Stimulated activated naive B cell treated with anti-CD40 and anti-IgM and Interleukin-4, amounts not matched to agents 10 μg/mL and 1 μg/mL and 100 μg/mL, for 72 hours (primary cell): ENCODE results near the gene SSTR3.
A peak's percentile ranks its signal among the peaks of the same experiment; 100 is the strongest.
"Not testable (repeated sequence)": the region's sequence is repeated elsewhere in the genome, so short reads cannot be mapped to it uniquely, and the experiment has no call there.

Experiments used
- ATAC-seq, 2 donors: fragments of 150-1000 bp; cut with Tn5 transposase; replicated peaks; 2 replicates each; pipeline ENCODE4 v1.10.0; 2021; ENCODE audit warnings: moderate library complexity in 1 of 2
- DNase-seq: peaks from one replicate; pipeline ENCODE4 v3.0.0; 2021
- H3K27ac Mint-ChIP-seq: one replicate; pipeline ENCODE4 v1.8.0; 2022; ENCODE audit warnings: mild to moderate bottlenecking, mixed read lengths
- H3K27me3 Mint-ChIP-seq, 2 donors: one replicate each; pipeline ENCODE4 v1.8.0; 2022; ENCODE audit warnings: mixed read lengths in 2 of 2
- H3K36me3 Mint-ChIP-seq, 2 donors: one replicate each; pipeline ENCODE4 v1.8.0; 2022; ENCODE audit warnings: mixed read lengths in 2 of 2, mild to moderate bottlenecking in 1 of 2
- H3K4me1 Mint-ChIP-seq, 2 donors: one replicate each; pipeline ENCODE4 v1.8.0; 2022; ENCODE audit warnings: mixed read lengths in 2 of 2, mild to moderate bottlenecking in 1 of 2
- H3K4me3 Mint-ChIP-seq, 2 donors: one replicate each; pipeline ENCODE4 v1.8.0; 2022; ENCODE audit warnings: mild to moderate bottlenecking in 2 of 2, mixed read lengths in 2 of 2, moderate library complexity in 1 of 2
- H3K9me3 Mint-ChIP-seq, 2 donors: one replicate each; pipeline ENCODE4 v1.8.0; 2022; ENCODE audit warnings: mixed read lengths in 2 of 2, mild to moderate bottlenecking in 1 of 2

SSTR3 gene

GRCh38 chr22:37175414-37176281, 36.6 kb downstream of the SSTR3 start:
- Mint-ChIP-seq H3K36me3 (peaks cover 3% of the 10 kb centered on the region in 2 donors), H3K27ac (no peak overlapping the region), H3K9me3 (peaks cover 2 to 4% of the 10 kb centered on the region in 2 donors), H3K27me3 (peaks cover 31 to 35% of the 10 kb centered on the region in 2 donors), H3K4me3 (no peak overlapping the region), H3K4me1 (peaks cover 19 to 23% of the 10 kb centered on the region in 2 donors)
- ATAC-seq (no peak), DNase-seq (no peak)

GRCh38 chr22:37174964-37175363, 37.3 kb downstream of the SSTR3 start:
- peaks cover 0 to 3% of the 10 kb centered on the region in 2 donors for H3K36me3 Mint-ChIP-seq
- peaks cover 31 to 36% of the 10 kb centered on the region in 2 donors for H3K27me3 Mint-ChIP-seq
- DNase-seq (no peak), ATAC-seq (no peak)
- H3K27ac Mint-ChIP-seq: no peak overlapping the region
- no peak overlapping the region for H3K4me3 Mint-ChIP-seq
- H3K9me3 Mint-ChIP-seq: peaks cover 2 to 4% of the 10 kb centered on the region in 2 donors
- peaks cover 19 to 23% of the 10 kb centered on the region in 2 donors for H3K4me1 Mint-ChIP-seq

GRCh38 chr22:37173709-37174108, 38.6 kb downstream of the SSTR3 start:
- Mint-ChIP-seq H3K36me3 (peaks cover 0 to 3% of the 10 kb centered on the region in 2 donors), H3K4me3 (no peak overlapping the region), H3K27me3 (peaks cover 31 to 46% of the 10 kb centered on the region in 2 donors), H3K9me3 (peaks cover 2 to 4% of the 10 kb centered on the region in 2 donors), H3K4me1 (peaks cover 19 to 23% of the 10 kb centered on the region in 2 donors), H3K27ac (no peak overlapping the region)
- ATAC-seq (no peak), DNase-seq (no peak)

- Mint-ChIP-seq H3K27ac (no peak overlapping the region), H3K4me1 (peaks cover 15 to 22% of the 10 kb centered on the region in 2 donors), H3K36me3 (peaks cover 0 to 2% of the 10 kb centered on the region in 2 donors), H3K9me3 (peaks cover 2 to 4% of the 10 kb centered on the region in 2 donors), H3K27me3 (peaks cover 24 to 46% of the 10 kb centered on the region in 2 donors), H3K4me3 (no peak overlapping the region)
- no peak for DNase-seq
- no peak for ATAC-seq
Measured at GRCh38 chr22:37172266-37173245, 39.7 kb downstream of the SSTR3 start.

GRCh38 chr22:37171662-37172061, 40.6 kb downstream of the SSTR3 start:
- DNase-seq: no peak
- peaks cover 0 to 2% of the 10 kb centered on the region in 2 donors for H3K36me3 Mint-ChIP-seq
- peaks cover 15 to 20% of the 10 kb centered on the region in 2 donors for H3K4me1 Mint-ChIP-seq
- no peak overlapping the region for H3K27ac Mint-ChIP-seq
- peaks cover 2 to 4% of the 10 kb centered on the region in 2 donors for H3K9me3 Mint-ChIP-seq
- peaks cover 25 to 47% of the 10 kb centered on the region in 2 donors for H3K27me3 Mint-ChIP-seq
- H3K4me3 Mint-ChIP-seq: no peak overlapping the region
- no peak for ATAC-seq

GRCh38 chr22:37170689-37171405, 41.4 kb downstream of the SSTR3 start:
- Mint-ChIP-seq H3K27me3 (peaks cover 22 to 44% of the 10 kb centered on the region in 2 donors), H3K4me1 (peaks cover 13 to 18% of the 10 kb centered on the region in 2 donors)
- H3K27ac Mint-ChIP-seq, H3K9me3 Mint-ChIP-seq, ATAC-seq, H3K36me3 Mint-ChIP-seq, H3K4me3 Mint-ChIP-seq, DNase-seq: not testable (repeated sequence)

GRCh38 chr22:37169947-37170688, 42.2 kb downstream of the SSTR3 start:
- Mint-ChIP-seq H3K9me3 (peaks cover 2 to 4% of the 10 kb centered on the region in 2 donors), H3K27ac (no peak overlapping the region), H3K4me1 (peaks cover 12 to 14% of the 10 kb centered on the region in 2 donors), H3K27me3 (peaks cover 16 to 44% of the 10 kb centered on the region in 2 donors), H3K36me3 (peaks cover 0 to 2% of the 10 kb centered on the region in 2 donors), H3K4me3 (no peak overlapping the region)
- DNase-seq: no peak
- no peak for ATAC-seq

GRCh38 chr22:37169406-37169805, 42.9 kb downstream of the SSTR3 start:
- H3K27me3 Mint-ChIP-seq: peaks cover 10 to 37% of the 10 kb centered on the region in 2 donors
- no peak overlapping the region for H3K27ac Mint-ChIP-seq
- H3K9me3 Mint-ChIP-seq: peaks cover 0 to under 1% of the 10 kb centered on the region in 2 donors
- DNase-seq (no peak), ATAC-seq (no peak)
- peaks cover 14 to 17% of the 10 kb centered on the region in 2 donors for H3K4me1 Mint-ChIP-seq
- H3K36me3 Mint-ChIP-seq: no peaks in the 10 kb centered on the region
- H3K4me3 Mint-ChIP-seq: no peak overlapping the region

GRCh38 chr22:37167981-37168647, 44.2 kb downstream of the SSTR3 start:
- Mint-ChIP-seq H3K27ac (no peak overlapping the region), H3K9me3 (no peaks in the 10 kb centered on the region), H3K4me1 (peaks cover 21 to 30% of the 10 kb centered on the region in 2 donors), H3K27me3 (peaks cover 8 to 34% of the 10 kb centered on the region in 2 donors), H3K36me3 (no peaks in the 10 kb centered on the region), H3K4me3 (no peak overlapping the region)
- ATAC-seq (no peak), DNase-seq (no peak)

GRCh38 chr22:37167176-37167980, 44.9 kb downstream of the SSTR3 start:
- Mint-ChIP-seq H3K4me1 (peaks cover 26 to 38% of the 10 kb centered on the region in 2 donors), H3K27me3 (peaks cover 8 to 34% of the 10 kb centered on the region in 2 donors), H3K36me3 (no peaks in the 10 kb centered on the region), H3K9me3 (no peaks in the 10 kb centered on the region), H3K4me3 (no peak overlapping the region), H3K27ac (no peak overlapping the region)
- no peak for DNase-seq
- no peak for ATAC-seq

GRCh38 chr22:37166675-37167066, 45.6 kb downstream of the SSTR3 start:
- Mint-ChIP-seq H3K9me3 (no peaks in the 10 kb centered on the region), H3K4me3 (peak overlapping the region; percentile 15 to 37), H3K27me3 (peaks cover 8 to 34% of the 10 kb centered on the region in 2 donors), H3K27ac (no peak overlapping the region), H3K4me1 (peaks cover 30 to 45% of the 10 kb centered on the region in 2 donors), H3K36me3 (no peaks in the 10 kb centered on the region)
- ATAC-seq (peak; percentile 30 to 41), DNase-seq (peak; percentile 53)
